Esophagus squamous epithelium (tissue), 4 donors: ENCODE results near the gene CLEC4C.

Source experiments
- CTCF ChIP-seq, 6 experiments: fragments of 450-650 bp in 4 of 6; fragments of 200-600 bp in 2 of 6; sonication (generic) in 2 of 6; IDR thresholded peaks; one replicate each; pipeline ENCODE4 v1.5.1; 2016 to 2019; ENCODE audit warnings: antibody characterized with exemption in 6 of 6, mild to moderate bottlenecking in 4 of 6, moderate library complexity in 4 of 6
- POLR2A ChIP-seq, 4 donors: fragments of 450-650 bp; IDR thresholded peaks; one replicate each; pipeline ENCODE4 v1.6.1; 2017; ENCODE audit warnings: antibody characterized with exemption in 4 of 4, mild to moderate bottlenecking in 4 of 4, moderate library complexity in 3 of 4

DNA sequence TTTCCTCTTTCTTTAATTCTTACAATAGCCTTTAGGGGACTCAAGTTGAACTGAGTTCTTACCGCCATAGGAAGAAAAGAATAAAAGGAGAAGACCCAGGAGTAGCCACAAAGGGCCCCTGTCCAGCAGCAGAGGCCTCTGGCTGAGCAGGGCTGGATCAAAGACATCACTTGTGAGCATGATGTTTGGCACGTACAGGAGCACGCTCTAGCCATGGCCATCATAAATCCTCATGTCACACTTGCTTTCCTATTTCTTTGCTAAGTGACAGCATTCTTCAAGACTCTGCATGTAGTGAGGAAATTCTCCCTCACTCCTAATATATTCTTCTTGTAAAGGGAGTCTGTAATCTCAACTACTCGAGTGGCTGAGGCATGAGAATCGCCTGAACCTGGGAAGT, 15.7 kb downstream of the CLEC4C start:
- no peak for TF ChIP-seq CTCF (IDR thresholded peaks at IDR 0.05)
- no peak for TF ChIP-seq POLR2A (IDR thresholded peaks at IDR 0.05)
